Anterior cingulate cortex (tissue), 58 donors: ENCODE measurements around the gene MUC2.

ENCODE experiments used
- DNase-seq, 58 donors: peaks; one replicate each; lab custom pipeline; 2025; lab: John Stamatoyannopoulos, UW

The MUC2 gene

GRCh38 chr11:1036303-1036923 lies 38.3 kb upstream of the MUC2 start, which contains the start of gene MUC6:
Gene MUC6, minus strand, starts transcription at chr11:1036718. Its CDS starts 63 bp downstream, at chr11:1036655.
- DNase-seq, result no peak

- DNase-seq, result no peak
Observed at GRCh38 chr11:1036931-1037330, 37.7 kb upstream of the MUC2 start.

- DNase-seq, result no peak
Observed at GRCh38 chr11:1037506-1038055, 37.1 kb upstream of the MUC2 start.

- DNase-seq, result no peak
Observed at GRCh38 chr11:1038361-1038760, 36.3 kb upstream of the MUC2 start.

GRCh38 chr11:1038921-1039320 lies 35.8 kb upstream of the MUC2 start:
- DNase-seq, result no peak

- no peak for DNase-seq
Observed at GRCh38 chr11:1039481-1040427, 34.9 kb upstream of the MUC2 start.

- no peak for DNase-seq
Observed at GRCh38 chr11:1040428-1041148, 34.1 kb upstream of the MUC2 start.

- DNase-seq, result no peak
Observed at GRCh38 chr11:1041149-1041467, 33.6 kb upstream of the MUC2 start.

- no peak for DNase-seq
Observed at GRCh38 chr11:1041471-1041870, 33.2 kb upstream of the MUC2 start.

- DNase-seq, result no peak
Observed at GRCh38 chr11:1041936-1042608, 32.6 kb upstream of the MUC2 start.

- DNase-seq, result no peak
Observed at GRCh38 chr11:1042626-1043562, 31.8 kb upstream of the MUC2 start.

- DNase-seq, result no peak
Observed at GRCh38 chr11:1043563-1044096, 31.0 kb upstream of the MUC2 start.

- no peak for DNase-seq
Observed at GRCh38 chr11:1044160-1044559, 30.5 kb upstream of the MUC2 start.

GRCh38 chr11:1047595-1048156 lies 27.0 kb upstream of the MUC2 start:
- no peak for DNase-seq

GRCh38 chr11:1048375-1049070 lies 26.2 kb upstream of the MUC2 start:
- DNase-seq, result no peak

- DNase-seq, result no peak
Observed at GRCh38 chr11:1049071-1049405, 25.6 kb upstream of the MUC2 start.

- no peak for DNase-seq
Observed at GRCh38 chr11:1049431-1049891, 25.2 kb upstream of the MUC2 start.
